GM23248 (cell line): Measurements from ENCODE around the gene GRWD1. TPM values are rescaled to one million over a fixed set of nuclear protein-coding genes. Genes with fewer than 3 reads are reported as not detected.

Experiments used
- DNase-seq: peaks from one replicate; pipeline ENCODE4 v3.0.0-alpha.2; 2015
- H2AFZ ChIP-seq: fragments of 200-600 bp; sonication (generic); 2 replicates; pipeline ENCODE4 v1.6.1; 2016; ENCODE audit warnings: antibody characterized with exemption
- H3F3A ChIP-seq: fragments of 200-600 bp; sonication (generic); 2 replicates; pipeline ENCODE4 v1.6.1; 2016; ENCODE audit warnings: mild to moderate bottlenecking, antibody characterized with exemption, mixed run types; ENCODE audit not compliant: insufficient read depth
- H3K27ac ChIP-seq: fragments of 200-600 bp; sonication (generic); 2 replicates; pipeline ENCODE4 v1.5.1; 2016; ENCODE audit warnings: mild to moderate bottlenecking
- H3K27me3 ChIP-seq: fragments of 200-600 bp; sonication (generic); replicated peaks from 2 replicates; pipeline ENCODE4 v1.6.1; 2016; ENCODE audit warnings: mild to moderate bottlenecking; ENCODE audit not compliant: insufficient read depth
- H3K36me3 ChIP-seq: fragments of 200-600 bp; sonication (generic); 2 replicates; pipeline ENCODE4 v1.6.1; 2016; ENCODE audit warnings: low read depth, mild to moderate bottlenecking
- H3K4me1 ChIP-seq: fragments of 200-600 bp; sonication (generic); 2 replicates; pipeline ENCODE4 v1.6.1; 2016; ENCODE audit warnings: mild to moderate bottlenecking; ENCODE audit not compliant: insufficient read depth
- H3K4me2 ChIP-seq: fragments of 200-600 bp; sonication (generic); one replicate; pipeline ENCODE4 v1.6.1; 2016; ENCODE audit warnings: mild to moderate bottlenecking; ENCODE audit not compliant: unreplicated experiment
- H3K4me3 ChIP-seq: fragments of 200-600 bp; sonication (generic); 2 replicates; pipeline ENCODE4 v1.5.1; 2016; ENCODE audit warnings: mild to moderate bottlenecking
- H3K79me2 ChIP-seq: fragments of 200-600 bp; sonication (generic); 2 replicates; pipeline ENCODE4 v1.6.1; 2016; ENCODE audit warnings: mild to moderate bottlenecking; ENCODE audit not compliant: insufficient read depth
- H3K9ac ChIP-seq: fragments of 200-600 bp; sonication (generic); 2 replicates; pipeline ENCODE4 v1.6.1; 2016; ENCODE audit warnings: mild to moderate bottlenecking
- H3K9me2 ChIP-seq: fragments of 200-600 bp; sonication (generic); 2 replicates; pipeline ENCODE4 v1.6.1; 2016; ENCODE audit warnings: mixed run types, mild to moderate bottlenecking, moderate library complexity; ENCODE audit not compliant: insufficient read depth
- H3K9me3 ChIP-seq: fragments of 200-600 bp; sonication (generic); one replicate; pipeline ENCODE4 v1.6.1; 2017; ENCODE audit warnings: low read depth
- H4K20me1 ChIP-seq: fragments of 200-600 bp; sonication (generic); 2 replicates; pipeline ENCODE4 v1.6.0; 2016; ENCODE audit not compliant: insufficient read depth
- EZH2 ChIP-seq: fragments of 200-600 bp; sonication (generic); IDR thresholded peaks from 2 replicates; pipeline ENCODE4 v1.6.1; 2018; ENCODE audit warnings: antibody characterized with exemption, mild to moderate bottlenecking; ENCODE audit not compliant: insufficient read depth, poor library complexity, severe bottlenecking
- EZH2phosphoT487 ChIP-seq: fragments of 200-600 bp; sonication (generic); IDR thresholded peaks from 2 replicates; pipeline ENCODE4 v1.6.1; 2018; ENCODE audit warnings: antibody characterized with exemption, moderate library complexity, mild to moderate bottlenecking, low read depth; ENCODE audit not compliant: insufficient read depth
- WGBS, 2 experiments: methylation state at CpG; one replicate each; pipeline ENCODE4 v1.1.6; 2015 to 2017; ENCODE audit warnings: low lambda C conversion rate in 2 of 2, low coverage in 1 of 2; ENCODE audit errors: missing lambda C conversion rate in 2 of 2; 5-methylcytosine and 5-hydroxymethylcytosine counted together
- in situ Hi-C: fragments of 300-500 bp; cut with MboI; formaldehyde crosslinking; loops from 2 replicates; pipeline ENCODE4 v1.15.0; 2020
- polyA plus RNA-seq: library from polyadenylated mRNA; unstranded; fragments of >200 nt; fragmentation: Nextera tagmentation; extraction: Ambion mirVana; gene quantifications from 2 replicates; pipeline ENCODE4 v1.2.1, GENCODE V29; 2016
- total RNA-seq: library from RNA; depleted of rRNA; stranded (reverse); fragments of >200 nt; shearing (Covaris generic); gene quantifications from 2 replicates; pipeline ENCODE4 v1.2.3, GENCODE V29; 2014

Gene GRWD1
- total and polyA plus RNA-seq, 2 experiments from 2014 or later: 34.1 to 36.6 TPM

GRCh38 chr19:48442116-48443035, 3.4 kb upstream of the GRWD1 start:
- H3K36me3 ChIP-seq: peaks cover 4% of the 10 kb centered on the region
- DNase-seq: no peak
- no peaks in the 10 kb centered on the region for H3K27me3 ChIP-seq
- TF ChIP-seq EZH2 (no peak), EZH2phosphoT487 (no peak)
- WGBS, 2 experiments: 45 to 70% methylated on average over 27 to 94 of the region's 94 CpGs
- H2AFZ ChIP-seq: no peak overlapping the region
- H3K9me3 ChIP-seq: no peaks in the 10 kb centered on the region
- peaks cover 17% of the 10 kb centered on the region for H3F3A ChIP-seq
- no peaks in the 10 kb centered on the region for H4K20me1 ChIP-seq
- no peak overlapping the region for H3K4me2 ChIP-seq
- peaks cover 14% of the 10 kb centered on the region for H3K79me2 ChIP-seq
- no peaks in the 10 kb centered on the region for H3K4me1 ChIP-seq
- H3K4me3 ChIP-seq: no peak overlapping the region
- no peaks in the 10 kb centered on the region for H3K9me2 ChIP-seq
- no peak overlapping the region for H3K27ac ChIP-seq
- in situ Hi-C loops: no loop called here
- H3K9ac ChIP-seq: no peak overlapping the region

DNA sequence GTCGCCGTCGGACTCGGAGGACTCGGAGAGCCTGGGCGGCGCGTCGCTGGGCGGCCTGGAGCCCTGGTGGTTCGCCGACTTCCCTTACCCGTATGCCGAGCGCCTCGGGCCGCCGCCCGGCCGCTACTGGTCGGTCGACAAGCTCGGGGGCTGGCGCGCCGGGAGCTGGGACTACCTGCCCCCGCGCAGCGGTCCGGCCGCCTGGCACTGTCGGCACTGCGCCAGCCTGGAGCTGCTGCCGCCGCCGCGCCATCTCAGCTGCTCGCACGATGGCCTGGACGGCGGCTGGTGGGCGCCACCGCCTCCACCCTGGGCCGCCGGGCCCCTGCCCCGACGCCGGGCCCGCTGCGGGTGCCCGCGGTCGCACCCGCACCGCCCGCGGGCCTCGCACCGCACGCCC, 2.5 kb upstream of the GRWD1 start:
- Histone ChIP-seq H3K9ac (no peak overlapping the region), H3K4me1 (no peaks in the 10 kb centered on the region), H3K79me2 (peaks cover 23% of the 10 kb centered on the region), H3K27ac (no peak overlapping the region), H3K9me2 (no peaks in the 10 kb centered on the region), H3K4me3 (no peak overlapping the region), H3K36me3 (peaks cover 12% of the 10 kb centered on the region), H3F3A (peaks cover 17% of the 10 kb centered on the region), H3K9me3 (no peaks in the 10 kb centered on the region), H2AFZ (no peak overlapping the region), H4K20me1 (no peaks in the 10 kb centered on the region), H3K27me3 (no peaks in the 10 kb centered on the region), H3K4me2 (no peak overlapping the region)
- TF ChIP-seq EZH2: no peak
- TF ChIP-seq EZH2phosphoT487: no peak
- peak; percentile 50 for DNase-seq
- in situ Hi-C loops: no loop called here
- 3 to 6% methylated on average over 13 to 14 of the region's 60 CpGs for WGBS, 2 experiments

DNA sequence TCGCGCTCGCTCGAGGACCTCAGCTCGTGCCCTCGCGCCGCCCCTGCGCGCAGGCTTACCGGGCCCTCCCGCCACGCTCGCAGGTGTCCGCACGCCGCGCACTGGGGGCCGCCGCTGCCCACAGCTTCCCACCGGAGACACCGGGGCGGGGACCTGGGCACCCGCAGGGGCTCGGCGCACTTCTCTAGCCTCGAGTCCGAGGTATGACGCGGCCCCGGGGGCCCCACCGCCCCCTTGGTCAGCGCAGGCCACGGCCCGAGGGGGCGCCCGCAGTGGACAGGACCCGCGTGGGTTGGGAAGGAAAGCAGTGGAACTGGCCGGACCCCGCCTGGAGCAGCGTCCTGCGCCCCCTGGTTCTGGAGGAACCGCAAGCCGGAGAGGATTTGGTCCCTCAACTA, 2.1 kb upstream of the GRWD1 start:
- Histone ChIP-seq H3K4me2 (peak overlapping the region; percentile 84), H3K9ac (no peak overlapping the region), H4K20me1 (no peaks in the 10 kb centered on the region), H3K4me3 (peak overlapping the region; percentile 95), H3K27me3 (no peaks in the 10 kb centered on the region), H3K27ac (no peak overlapping the region), H3F3A (peaks cover 17% of the 10 kb centered on the region), H3K9me3 (no peaks in the 10 kb centered on the region), H2AFZ (peak overlapping the region; percentile 80), H3K9me2 (no peaks in the 10 kb centered on the region), H3K79me2 (peaks cover 27% of the 10 kb centered on the region), H3K4me1 (no peaks in the 10 kb centered on the region), H3K36me3 (peaks cover 15% of the 10 kb centered on the region)
- TF ChIP-seq EZH2phosphoT487: no peak
- no peak for TF ChIP-seq EZH2
- WGBS, 2 experiments: 11 to 14% methylated on average over 24 to 40 of the region's 45 CpGs
- DNase-seq: no peak
- in situ Hi-C loops: no loop called here

- Histone ChIP-seq H3K27ac (peak overlapping the region; percentile 19), H3K36me3 (peaks cover 15% of the 10 kb centered on the region), H3K27me3 (no peaks in the 10 kb centered on the region), H4K20me1 (no peaks in the 10 kb centered on the region), H3K9me3 (no peaks in the 10 kb centered on the region), H3K9ac (peak overlapping the region; percentile 92), H3K4me1 (no peaks in the 10 kb centered on the region), H3K9me2 (no peaks in the 10 kb centered on the region), H2AFZ (peak overlapping the region; percentile 80), H3F3A (peaks cover 17% of the 10 kb centered on the region), H3K79me2 (peaks cover 30% of the 10 kb centered on the region), H3K4me2 (peak overlapping the region; percentile 84), H3K4me3 (peak overlapping the region; percentile 95)
- 9% methylated on average over 29 to 38 of the region's 38 CpGs for WGBS, 2 experiments
- no peak for TF ChIP-seq EZH2
- TF ChIP-seq EZH2phosphoT487: no peak
- in situ Hi-C loops: no loop called here
- DNase-seq: no peak
Observed at GRCh38 chr19:48444129-48444935, 1.5 kb upstream of the GRWD1 start.
